ENCODE data around the gene ARHGAP42. TPM values are rescaled to one million over a fixed set of nuclear protein-coding genes. Genes with fewer than 3 reads are reported as not detected.

The ARHGAP42 gene
- total RNA-seq, 1 experiment from 2014 or later, result 7.1 TPM

DNA sequence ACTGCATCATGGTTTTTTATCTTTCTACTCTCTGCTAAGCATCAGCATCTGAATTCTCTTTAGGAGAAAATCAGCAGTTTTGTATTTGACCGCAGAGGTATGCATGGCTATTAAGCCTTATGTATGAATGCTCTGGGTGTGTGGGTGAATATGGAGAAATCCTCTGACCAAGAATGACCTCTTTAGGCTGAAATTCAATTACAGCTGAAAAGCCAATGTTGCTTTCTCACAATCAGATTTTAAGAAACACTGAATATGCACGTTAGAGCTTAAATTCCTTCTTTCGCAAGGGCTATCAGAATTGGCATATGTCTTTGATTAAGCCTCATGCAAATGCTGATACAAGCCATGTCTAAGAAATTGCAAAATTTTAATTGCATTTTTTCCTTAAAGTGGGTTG is 43.2 kb downstream of the ARHGAP42 start:
- ChIA-PET POLR2A (interaction anchor here (0.7 to 0.8 kb wide), 2 partner anchors 10 to 82 kb away, joined by 3 to 4 read pairs; no protein-coding TSS in a partner anchor), CTCF (no interaction called here)
- BruUV-seq (replicated peaks), result no TSS peak
- H3K27me3 ChIP-seq (ENCODE audit: control insufficient read depth, insufficient read depth, low read length), result no peaks in the 10 kb centered on the region
- H3K27ac ChIP-seq (ENCODE audit: low read length), result no peak overlapping the region
- DNase-seq (ENCODE audit: low read depth, low spot score), result no peak
- H3K36me3 ChIP-seq (ENCODE audit: control insufficient read depth, insufficient read depth, low read length), result no peaks in the 10 kb centered on the region
- peaks cover 8% of the 10 kb centered on the region; the same call in 1 of the 2 replicates for H3K4me1 ChIP-seq (ENCODE audit: control insufficient read depth, insufficient read depth, low read length)
- in situ Hi-C loops (cut with HindIII; ENCODE audit: low pct_unique_long_range_greater_than_20kb, low sequenced_read_pairs), result no loop called here
- H3K4me3 ChIP-seq (ENCODE audit: low read depth in 2 of 2, low read length in 2 of 2), result no peak overlapping the region
- no peaks in the 10 kb centered on the region for H3K9me3 ChIP-seq (ENCODE audit: control insufficient read depth, insufficient read depth, low read depth, low read length)
- TF ChIP-seq, protein P1, sequence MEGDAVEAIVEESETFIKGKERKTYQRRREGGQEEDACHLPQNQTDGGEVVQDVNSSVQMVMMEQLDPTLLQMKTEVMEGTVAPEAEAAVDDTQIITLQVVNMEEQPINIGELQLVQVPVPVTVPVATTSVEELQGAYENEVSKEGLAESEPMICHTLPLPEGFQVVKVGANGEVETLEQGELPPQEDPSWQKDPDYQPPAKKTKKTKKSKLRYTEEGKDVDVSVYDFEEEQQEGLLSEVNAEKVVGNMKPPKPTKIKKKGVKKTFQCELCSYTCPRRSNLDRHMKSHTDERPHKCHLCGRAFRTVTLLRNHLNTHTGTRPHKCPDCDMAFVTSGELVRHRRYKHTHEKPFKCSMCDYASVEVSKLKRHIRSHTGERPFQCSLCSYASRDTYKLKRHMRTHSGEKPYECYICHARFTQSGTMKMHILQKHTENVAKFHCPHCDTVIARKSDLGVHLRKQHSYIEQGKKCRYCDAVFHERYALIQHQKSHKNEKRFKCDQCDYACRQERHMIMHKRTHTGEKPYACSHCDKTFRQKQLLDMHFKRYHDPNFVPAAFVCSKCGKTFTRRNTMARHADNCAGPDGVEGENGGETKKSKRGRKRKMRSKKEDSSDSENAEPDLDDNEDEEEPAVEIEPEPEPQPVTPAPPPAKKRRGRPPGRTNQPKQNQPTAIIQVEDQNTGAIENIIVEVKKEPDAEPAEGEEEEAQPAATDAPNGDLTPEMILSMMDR (IDR thresholded peaks at IDR 0.05), result no peak
- no peak for TF ChIP-seq POLR2AphosphoS5 (IDR thresholded peaks at IDR 0.05; ENCODE audit: low read depth, low read length)
- TF ChIP-seq, protein P2, sequence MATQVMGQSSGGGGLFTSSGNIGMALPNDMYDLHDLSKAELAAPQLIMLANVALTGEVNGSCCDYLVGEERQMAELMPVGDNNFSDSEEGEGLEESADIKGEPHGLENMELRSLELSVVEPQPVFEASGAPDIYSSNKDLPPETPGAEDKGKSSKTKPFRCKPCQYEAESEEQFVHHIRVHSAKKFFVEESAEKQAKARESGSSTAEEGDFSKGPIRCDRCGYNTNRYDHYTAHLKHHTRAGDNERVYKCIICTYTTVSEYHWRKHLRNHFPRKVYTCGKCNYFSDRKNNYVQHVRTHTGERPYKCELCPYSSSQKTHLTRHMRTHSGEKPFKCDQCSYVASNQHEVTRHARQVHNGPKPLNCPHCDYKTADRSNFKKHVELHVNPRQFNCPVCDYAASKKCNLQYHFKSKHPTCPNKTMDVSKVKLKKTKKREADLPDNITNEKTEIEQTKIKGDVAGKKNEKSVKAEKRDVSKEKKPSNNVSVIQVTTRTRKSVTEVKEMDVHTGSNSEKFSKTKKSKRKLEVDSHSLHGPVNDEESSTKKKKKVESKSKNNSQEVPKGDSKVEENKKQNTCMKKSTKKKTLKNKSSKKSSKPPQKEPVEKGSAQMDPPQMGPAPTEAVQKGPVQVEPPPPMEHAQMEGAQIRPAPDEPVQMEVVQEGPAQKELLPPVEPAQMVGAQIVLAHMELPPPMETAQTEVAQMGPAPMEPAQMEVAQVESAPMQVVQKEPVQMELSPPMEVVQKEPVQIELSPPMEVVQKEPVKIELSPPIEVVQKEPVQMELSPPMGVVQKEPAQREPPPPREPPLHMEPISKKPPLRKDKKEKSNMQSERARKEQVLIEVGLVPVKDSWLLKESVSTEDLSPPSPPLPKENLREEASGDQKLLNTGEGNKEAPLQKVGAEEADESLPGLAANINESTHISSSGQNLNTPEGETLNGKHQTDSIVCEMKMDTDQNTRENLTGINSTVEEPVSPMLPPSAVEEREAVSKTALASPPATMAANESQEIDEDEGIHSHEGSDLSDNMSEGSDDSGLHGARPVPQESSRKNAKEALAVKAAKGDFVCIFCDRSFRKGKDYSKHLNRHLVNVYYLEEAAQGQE (IDR thresholded peaks at IDR 0.05; ENCODE audit: insufficient read depth in 1 of 2, low read depth in 2 of 2, low read length in 1 of 2), result no peak
- no peak for TF ChIP-seq TCF7L2 (IDR thresholded peaks at IDR 0.05; ENCODE audit: low read depth, low read length)
- no peak for TF ChIP-seq SIN3A (IDR thresholded peaks at IDR 0.05; ENCODE audit: borderline replicate concordance, insufficient read depth, low read depth, low read length)
- intact Hi-C loops (cut with micrococcal nuclease; ENCODE audit: unreplicated experiment), result no loop called here
- ATAC-seq, result no peak

DNA sequence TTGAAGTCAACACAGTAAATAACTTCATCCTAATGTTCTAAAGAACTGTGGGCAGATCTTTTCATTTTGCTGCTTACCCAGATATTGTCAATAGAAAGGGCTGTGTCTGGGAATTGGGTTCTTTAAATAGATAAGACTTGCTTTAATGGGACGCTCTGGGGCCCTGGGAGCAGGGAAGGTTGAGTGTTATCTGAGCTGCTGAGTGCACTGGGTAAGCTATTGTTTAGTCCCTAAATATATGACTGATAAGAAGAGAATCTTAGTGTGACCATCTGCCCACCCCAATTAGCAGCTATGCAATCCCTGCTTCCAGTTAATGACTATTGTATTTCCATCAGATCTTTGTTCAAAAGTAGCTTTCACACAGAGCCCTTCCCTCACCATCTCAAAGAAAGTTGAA is 44.4 kb downstream of the ARHGAP42 start:
- peaks cover 13% of the 10 kb centered on the region; the same call in 1 of the 2 replicates for H3K4me1 ChIP-seq (ENCODE audit: control insufficient read depth, insufficient read depth, low read length)
- no peak overlapping the region for H3K4me3 ChIP-seq (ENCODE audit: low read depth in 2 of 2, low read length in 2 of 2)
- DNase-seq (ENCODE audit: low read depth, low spot score), result no peak
- intact Hi-C loops (cut with micrococcal nuclease; ENCODE audit: unreplicated experiment), result no loop called here
- no TSS peak for BruUV-seq (replicated peaks)
- no peaks in the 10 kb centered on the region for H3K27me3 ChIP-seq (ENCODE audit: control insufficient read depth, insufficient read depth, low read length)
- in situ Hi-C loops (cut with HindIII; ENCODE audit: low pct_unique_long_range_greater_than_20kb, low sequenced_read_pairs), result no loop called here
- ATAC-seq, result no peak
- no peaks in the 10 kb centered on the region for H3K9me3 ChIP-seq (ENCODE audit: control insufficient read depth, insufficient read depth, low read depth, low read length)
- POLR2A ChIA-PET, result no interaction called here
- H3K36me3 ChIP-seq (ENCODE audit: control insufficient read depth, insufficient read depth, low read length), result no peaks in the 10 kb centered on the region
- TF ChIP-seq SIN3A (IDR thresholded peaks at IDR 0.05; ENCODE audit: borderline replicate concordance, insufficient read depth, low read depth, low read length) (no peak), TCF7L2 (IDR thresholded peaks at IDR 0.05; ENCODE audit: low read depth, low read length) (no peak), POLR2AphosphoS5 (IDR thresholded peaks at IDR 0.05; ENCODE audit: low read depth, low read length) (no peak)
- TF ChIP-seq, protein P2 (IDR thresholded peaks at IDR 0.05; ENCODE audit: insufficient read depth in 1 of 2, low read depth in 2 of 2, low read length in 1 of 2), result no peak
- TF ChIP-seq, protein P1 (IDR thresholded peaks at IDR 0.05), result no peak
- CTCF ChIA-PET, result interaction anchor here (0.7 kb wide), 1 partner anchor 20 kb away, joined by 4 read pairs; no protein-coding TSS in a partner anchor
- no peak overlapping the region for H3K27ac ChIP-seq (ENCODE audit: low read length)

All from Panc1 (cell line).